Mucosa of rectum (tissue), 2 donors: ENCODE measurements around the gene WNT7B.

ENCODE experiments used
- H3K27ac ChIP-seq, 2 donors: one replicate each; pipeline ENCODE4 v1.7.0; 2013; ENCODE audit warnings: inconsistent platforms in 2 of 2, low read depth in 2 of 2, low read length in 2 of 2
- H3K27me3 ChIP-seq, 2 donors: one replicate each; pipeline ENCODE4 v1.7.0; 2013; ENCODE audit warnings: low read length in 2 of 2; ENCODE audit not compliant: control insufficient read depth in 2 of 2, insufficient read depth in 2 of 2
- H3K36me3 ChIP-seq, 2 donors: one replicate each; pipeline ENCODE4 v1.7.0; 2013; ENCODE audit warnings: low read length in 2 of 2; ENCODE audit not compliant: control insufficient read depth in 2 of 2, insufficient read depth in 2 of 2
- H3K4me1 ChIP-seq, 2 donors: one replicate each; pipeline ENCODE4 v1.7.0; 2013; ENCODE audit warnings: low read length in 2 of 2, mild to moderate bottlenecking in 1 of 2; ENCODE audit not compliant: control insufficient read depth in 2 of 2, insufficient read depth in 2 of 2
- H3K4me3 ChIP-seq, 2 donors: one replicate each; pipeline ENCODE4 v1.7.0; 2013; ENCODE audit warnings: low read length in 2 of 2
- H3K9ac ChIP-seq, 2 donors: one replicate each; pipeline ENCODE4 v1.7.0; 2013; ENCODE audit warnings: low read length in 2 of 2, low read depth in 1 of 2, mild to moderate bottlenecking in 1 of 2
- H3K9me3 ChIP-seq, 2 donors: one replicate each; pipeline ENCODE4 v1.7.0; 2013; ENCODE audit warnings: low read length in 2 of 2; ENCODE audit not compliant: control insufficient read depth in 2 of 2
- donor health status: healthy.
- donor health status: Normal muscosa, but diverticular disease.

Gene WNT7B

DNA sequence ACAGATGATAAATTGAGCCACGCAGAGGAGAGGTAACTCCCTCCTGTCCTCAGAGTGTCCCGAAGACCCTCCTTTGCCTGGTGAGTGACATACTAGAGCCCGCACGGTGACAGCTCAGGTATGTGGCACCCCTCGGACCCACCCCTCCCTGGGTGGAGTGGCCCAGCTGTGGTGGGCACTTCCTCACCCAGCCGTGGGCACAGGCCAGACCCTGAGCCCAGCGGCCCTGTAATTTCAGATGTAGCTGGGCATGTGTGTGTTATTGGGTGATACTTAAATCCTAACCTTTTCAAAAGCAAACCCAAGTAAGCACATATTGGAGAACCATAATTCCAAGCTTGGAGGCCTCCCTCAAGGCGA, 93.2 kb downstream of the WNT7B start:
- peaks cover 12 to 19% of the 10 kb centered on the region in 2 donors for H3K27me3 ChIP-seq
- H3K4me3 ChIP-seq, result no peak overlapping the region

DNA sequence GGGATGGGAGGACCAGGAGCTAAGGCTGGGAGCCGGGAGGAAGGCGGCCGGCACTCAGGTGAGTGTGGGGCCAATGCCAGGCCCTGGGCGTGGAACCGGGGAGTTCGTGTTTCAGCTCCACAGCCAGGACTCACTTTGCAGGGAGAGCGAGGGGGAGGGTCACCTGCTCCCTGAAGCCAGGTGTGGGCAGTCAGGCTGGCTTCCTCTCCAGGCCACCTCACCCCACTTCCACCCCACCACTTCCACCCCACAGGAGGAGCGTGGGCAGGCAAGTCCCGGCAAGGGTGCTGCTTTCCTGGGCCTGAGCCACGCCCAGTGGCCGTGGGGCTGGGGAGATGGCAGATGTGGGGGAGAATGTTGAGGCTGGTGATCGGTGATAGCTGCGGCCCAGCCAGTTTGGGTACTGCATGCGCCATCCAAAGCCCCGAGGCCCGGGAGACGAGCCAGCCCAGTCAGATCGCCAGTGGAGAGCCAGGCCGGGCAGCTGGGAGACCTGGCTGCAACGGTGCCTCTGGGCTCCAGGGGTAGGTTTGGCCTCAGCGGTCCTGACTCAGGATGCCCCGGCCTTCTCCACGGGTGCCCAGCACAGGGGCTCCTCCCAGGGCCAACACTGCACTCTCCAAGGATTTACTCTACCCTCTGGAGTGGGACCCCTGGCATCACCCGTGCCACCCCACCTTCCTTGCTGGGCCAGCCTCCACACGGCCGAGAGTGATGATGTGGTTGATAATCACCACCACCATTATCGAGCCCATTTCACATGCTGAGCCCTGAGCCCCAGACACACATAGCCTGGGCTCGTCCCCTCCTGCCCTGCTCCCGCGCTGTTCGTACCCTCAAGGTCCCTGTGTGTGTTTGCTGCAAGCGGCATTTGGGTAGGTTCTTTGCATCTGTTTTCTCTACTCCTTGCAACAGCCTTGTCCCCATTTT, 93.8 kb downstream of the WNT7B start:
- Histone ChIP-seq H3K4me3 (no peak overlapping the region), H3K27ac (no peak overlapping the region), H3K9ac (no peak overlapping the region), H3K27me3 (peaks cover 12 to 22% of the 10 kb centered on the region in 2 donors), H3K4me1 (no peaks in the 10 kb centered on the region), H3K36me3 (no peaks in the 10 kb centered on the region), H3K9me3 (no peaks in the 10 kb centered on the region)

More for the DNA sequence above, 93.2 kb downstream of the WNT7B start:
- Histone ChIP-seq H3K36me3 (no peaks in the 10 kb centered on the region), H3K4me1 (no peaks in the 10 kb centered on the region), H3K27ac (no peak overlapping the region), H3K9ac (no peak overlapping the region), H3K9me3 (no peaks in the 10 kb centered on the region)

DNA sequence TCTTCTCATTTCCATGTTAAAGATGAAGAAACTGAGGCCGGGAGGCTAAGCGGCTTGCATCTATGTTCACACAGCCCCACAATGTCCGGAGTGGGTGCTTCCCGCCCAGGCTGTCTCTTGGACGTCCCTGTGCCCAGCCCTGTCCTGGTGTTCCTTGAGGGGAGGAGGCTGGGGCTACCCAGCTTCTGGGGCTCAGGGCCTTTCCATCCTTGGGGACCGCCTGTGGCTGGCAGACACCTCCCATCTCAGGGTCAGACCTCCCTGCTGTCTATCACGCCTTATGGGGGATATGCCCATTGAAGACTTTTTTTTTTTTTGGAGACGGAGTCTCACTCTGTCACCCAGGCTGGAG, 95.5 kb downstream of the WNT7B start:
- H3K4me3 ChIP-seq, result no peak overlapping the region
- H3K27ac ChIP-seq, result no peak overlapping the region
- H3K9ac ChIP-seq, result no peak overlapping the region
- H3K27me3 ChIP-seq, result peaks cover 12 to 26% of the 10 kb centered on the region in 2 donors
- H3K36me3 ChIP-seq, result no peaks in the 10 kb centered on the region
- no peaks in the 10 kb centered on the region for H3K4me1 ChIP-seq
- H3K9me3 ChIP-seq, result no peaks in the 10 kb centered on the region

DNA sequence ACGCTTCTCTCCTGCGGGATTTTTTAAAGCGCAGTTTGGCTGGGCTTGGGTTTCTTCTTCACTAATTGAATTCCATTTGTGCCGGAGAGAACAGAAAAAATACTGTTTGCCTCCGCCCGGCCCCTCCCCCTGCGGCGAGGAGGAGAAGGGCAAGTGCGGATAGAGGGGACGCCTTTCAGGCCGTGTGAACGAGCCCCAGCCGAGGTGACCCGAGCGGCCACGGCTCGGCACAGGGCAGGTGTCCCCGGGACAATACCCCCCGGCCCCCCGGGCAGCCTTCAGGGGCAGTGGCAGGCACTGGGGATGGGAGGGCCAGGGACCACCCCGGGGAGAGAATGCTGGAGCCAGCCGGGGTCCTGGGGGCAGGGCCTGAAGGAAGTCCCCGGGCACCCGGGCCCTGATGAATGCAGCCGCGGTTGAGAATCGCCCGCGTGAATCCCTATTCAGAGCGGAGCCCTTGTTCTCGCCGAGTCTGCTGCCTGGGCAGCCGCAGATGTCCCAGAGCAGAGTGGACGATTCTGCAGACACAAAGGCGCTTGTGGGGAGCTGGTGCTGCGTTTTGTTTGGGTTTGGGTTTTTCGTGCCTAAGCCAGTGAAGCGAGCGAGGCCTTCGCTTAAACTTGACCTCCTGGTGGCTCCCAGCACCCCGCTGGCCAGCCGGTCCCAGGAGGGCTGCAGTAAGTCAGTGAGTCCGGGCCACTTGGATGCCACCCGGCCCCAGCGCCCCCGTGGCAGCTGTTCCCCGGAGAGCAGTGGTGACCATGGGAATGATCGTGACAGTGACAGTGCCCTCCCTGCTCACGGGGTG, 96.0 kb downstream of the WNT7B start:
- Histone ChIP-seq H3K36me3 (no peaks in the 10 kb centered on the region), H3K4me1 (no peaks in the 10 kb centered on the region), H3K27ac (no peak overlapping the region), H3K9ac (no peak overlapping the region), H3K4me3 (no peak overlapping the region), H3K9me3 (no peaks in the 10 kb centered on the region), H3K27me3 (peaks cover 14 to 26% of the 10 kb centered on the region in 2 donors)

DNA sequence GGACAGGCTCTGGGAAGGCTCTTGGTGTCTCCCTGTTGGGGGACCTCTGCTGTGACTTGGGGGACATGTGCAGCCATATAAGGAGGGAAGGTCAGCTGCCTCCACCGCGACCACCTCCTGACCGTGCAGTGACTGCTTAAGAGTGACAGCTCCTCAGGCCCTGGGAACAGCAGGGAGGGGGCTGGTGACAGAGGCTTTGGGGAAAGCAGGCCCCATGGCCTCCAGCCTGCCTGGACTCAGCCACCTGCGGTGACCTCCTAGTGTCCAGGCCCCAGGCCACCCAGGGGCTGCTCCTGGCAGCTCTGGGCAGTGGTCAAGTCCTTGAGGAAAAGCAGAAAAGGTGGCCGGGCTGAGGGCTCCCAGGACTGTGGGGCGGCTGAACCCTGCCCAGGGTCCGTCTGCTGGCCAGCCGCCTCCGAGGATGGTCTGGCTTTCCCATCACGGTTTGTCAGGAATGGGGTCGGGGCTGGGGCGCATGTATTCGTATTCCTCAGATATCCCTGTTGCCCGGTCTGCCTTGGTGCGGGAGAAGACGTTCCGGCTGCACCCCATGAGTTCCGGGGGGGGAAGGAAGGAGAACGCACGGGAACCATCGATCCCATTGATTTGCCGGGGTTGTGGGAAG, 96.8 kb downstream of the WNT7B start:
- H3K4me1 ChIP-seq, result no peaks in the 10 kb centered on the region
- peaks cover 15 to 26% of the 10 kb centered on the region in 2 donors for H3K27me3 ChIP-seq
- no peaks in the 10 kb centered on the region for H3K36me3 ChIP-seq
- H3K4me3 ChIP-seq, result no peak overlapping the region
- H3K9ac ChIP-seq, result no peak overlapping the region
- H3K27ac ChIP-seq, result no peak overlapping the region
- no peaks in the 10 kb centered on the region for H3K9me3 ChIP-seq

DNA sequence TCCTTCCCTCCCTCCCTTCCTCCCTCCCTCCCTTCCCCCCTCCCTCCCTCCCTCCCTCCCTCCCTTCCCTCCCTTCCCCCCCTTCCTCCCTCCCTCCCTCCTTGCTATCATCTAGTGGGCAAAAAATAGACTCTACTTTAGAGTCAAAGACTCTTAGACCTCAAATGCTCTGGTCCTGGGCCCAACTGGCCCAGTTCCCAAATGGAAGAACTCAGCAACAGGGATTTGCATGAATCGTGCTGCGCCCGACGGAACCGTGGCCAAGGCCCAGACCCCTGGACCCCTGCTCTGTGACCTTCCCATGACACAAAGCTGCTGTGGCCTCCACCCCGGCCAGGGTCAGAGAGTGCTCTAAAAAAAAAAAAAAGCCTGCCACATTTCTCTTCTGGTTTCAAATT, 97.4 kb downstream of the WNT7B start:
- Histone ChIP-seq H3K9me3 (no peaks in the 10 kb centered on the region), H3K4me1 (no peaks in the 10 kb centered on the region), H3K36me3 (no peaks in the 10 kb centered on the region), H3K27ac (no peak overlapping the region), H3K4me3 (no peak overlapping the region), H3K27me3 (peaks cover 15 to 26% of the 10 kb centered on the region in 2 donors), H3K9ac (no peak overlapping the region)

DNA sequence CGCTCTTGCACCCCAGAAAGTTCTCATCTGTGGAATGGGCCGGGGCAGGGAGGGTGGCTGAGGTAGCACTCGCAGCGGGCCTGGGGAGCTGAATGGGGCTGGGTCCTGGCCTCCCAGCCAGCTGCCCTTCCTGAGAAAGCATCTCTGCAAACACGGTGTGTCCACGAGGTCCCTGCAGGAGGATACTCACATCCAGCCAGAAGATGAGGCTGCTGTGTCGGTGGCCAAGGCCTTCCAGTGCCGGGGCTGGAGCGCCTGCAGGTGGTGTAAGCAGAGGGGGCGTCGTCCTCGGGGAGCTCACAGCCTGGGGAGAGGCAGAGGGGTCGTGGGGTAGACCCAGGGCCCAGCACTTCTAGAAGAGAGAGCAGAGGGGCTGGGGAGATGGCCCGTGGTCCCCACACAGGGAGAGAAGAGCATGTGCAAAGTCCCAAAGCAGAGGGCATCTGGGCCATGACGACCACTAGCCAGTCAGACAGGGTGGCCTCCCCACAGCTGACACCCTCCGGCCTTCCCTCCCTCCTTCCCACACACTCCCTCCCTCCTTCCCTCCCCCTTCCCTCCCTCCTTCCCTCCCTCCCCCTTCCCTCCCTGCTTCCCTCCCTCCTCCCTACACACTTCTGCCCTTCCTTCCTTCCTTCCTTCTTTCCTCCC, 97.9 kb downstream of the WNT7B start:
- Histone ChIP-seq H3K9ac (no peak overlapping the region), H3K36me3 (no peaks in the 10 kb centered on the region), H3K4me3 (no peak overlapping the region), H3K27ac (no peak overlapping the region), H3K9me3 (no peaks in the 10 kb centered on the region), H3K27me3 (peaks cover 15 to 26% of the 10 kb centered on the region in 2 donors), H3K4me1 (no peaks in the 10 kb centered on the region)

DNA sequence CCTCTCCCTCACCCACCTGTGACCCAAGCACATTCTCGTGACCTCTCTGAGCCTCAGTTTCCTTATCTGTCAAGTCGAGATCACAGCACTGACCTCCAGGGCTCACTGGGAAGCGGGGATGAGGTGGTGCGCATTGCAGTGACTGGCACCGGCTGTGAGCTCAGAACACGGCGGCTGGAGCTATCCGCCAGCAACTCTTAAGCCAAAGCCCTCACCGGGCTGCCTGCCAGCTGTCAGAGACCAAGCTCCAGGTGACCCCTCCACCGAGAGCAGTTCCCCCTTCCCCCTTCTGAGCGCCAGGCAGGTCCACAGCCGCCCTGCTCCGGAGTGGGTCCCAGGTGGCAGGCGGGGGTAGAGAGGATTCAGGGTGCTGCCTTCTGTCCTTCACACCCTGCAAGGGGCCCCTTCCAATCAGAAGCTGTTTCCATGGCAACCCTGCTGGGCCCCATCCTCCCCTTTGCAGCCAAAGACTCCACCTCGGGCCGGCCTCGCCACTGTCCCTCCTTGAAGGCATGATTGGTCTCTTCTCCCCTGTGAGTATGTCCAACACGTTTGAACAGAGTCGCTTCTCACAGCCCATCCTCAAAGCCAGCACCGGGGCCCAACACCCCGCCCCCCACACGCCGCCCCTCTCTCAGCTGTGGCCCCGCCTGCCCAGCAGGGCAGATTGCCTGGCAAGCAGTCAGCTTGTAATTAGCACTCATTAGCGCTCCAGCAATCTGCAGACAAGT, 98.7 kb downstream of the WNT7B start:
- Histone ChIP-seq H3K36me3 (no peaks in the 10 kb centered on the region), H3K9me3 (no peaks in the 10 kb centered on the region), H3K27ac (no peak overlapping the region), H3K9ac (no peak overlapping the region), H3K4me1 (no peaks in the 10 kb centered on the region), H3K4me3 (no peak overlapping the region), H3K27me3 (peaks cover 13 to 26% of the 10 kb centered on the region in 2 donors)

DNA sequence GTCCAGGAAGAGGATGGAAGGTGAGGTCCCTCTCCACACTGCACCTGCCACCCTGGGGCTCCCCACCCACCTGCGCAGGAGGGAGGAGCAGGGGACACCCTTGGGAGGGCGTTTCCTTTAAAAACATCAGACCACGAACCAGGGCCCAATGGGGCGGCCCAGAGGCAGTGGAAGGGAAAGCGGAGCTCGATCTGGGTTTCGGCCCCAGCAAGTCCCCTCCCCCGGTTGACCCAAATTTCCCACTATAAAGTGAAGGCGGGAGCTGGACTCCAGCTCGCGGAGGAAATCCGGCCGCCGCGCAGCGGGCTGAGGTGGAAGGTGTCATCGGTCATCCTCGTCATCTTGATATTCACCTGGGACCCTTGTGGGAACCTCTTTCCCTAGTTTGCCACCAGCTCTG, 99.3 kb downstream of the WNT7B start:
- H3K9ac ChIP-seq, result no peak overlapping the region

More for the DNA sequence above, 99.3 kb downstream of the WNT7B start:
- Histone ChIP-seq H3K27ac (no peak overlapping the region), H3K27me3 (peaks cover 13 to 23% of the 10 kb centered on the region in 2 donors), H3K9me3 (no peaks in the 10 kb centered on the region), H3K4me3 (no peak overlapping the region), H3K4me1 (no peaks in the 10 kb centered on the region), H3K36me3 (no peaks in the 10 kb centered on the region)
